ENCODE data around the gene POC1A.
A peak's percentile ranks its signal among the peaks of the same experiment; 100 is the strongest.

- TF ChIP-seq POLR2A (IDR thresholded peaks at IDR 0.05; ENCODE audit: low read length) (peak; percentile 32), GATA1 (IDR thresholded peaks at IDR 0.05; ENCODE audit: low read depth, low read length) (no peak)
Measured at GRCh38 chr3:52056968-52057811, 97.0 kb downstream of the POC1A start.

Measured in erythroblast (primary cell).